GM19193 (cell line): Measurements from ENCODE around the gene ZNF24.

Experiments
- POLR2A ChIP-seq: IDR thresholded peaks from 4 replicates; pipeline ENCODE4 v1.6.1; 2011; ENCODE audit not compliant: insufficient read depth, insufficient read length; ENCODE audit errors: extremely low read depth

Gene ZNF24

GRCh38 chr18:35334821-35335220, 9.4 kb downstream of the ZNF24 start:
- TF ChIP-seq POLR2A, result no peak

- no peak for TF ChIP-seq POLR2A
Observed at GRCh38 chr18:35334212-35334611, 10.0 kb downstream of the ZNF24 start.

GRCh38 chr18:35331367-35332087, 12.7 kb downstream of the ZNF24 start:
- TF ChIP-seq POLR2A, result no peak

- TF ChIP-seq POLR2A, result no peak
Observed at GRCh38 chr18:35328868-35329267, 15.4 kb downstream of the ZNF24 start.

GRCh38 chr18:35326695-35327387, 17.4 kb downstream of the ZNF24 start:
- TF ChIP-seq POLR2A, result no peak

- no peak for TF ChIP-seq POLR2A
Observed at GRCh38 chr18:35324926-35325655, 19.1 kb downstream of the ZNF24 start.

- no peak for TF ChIP-seq POLR2A
Observed at GRCh38 chr18:35322486-35323458, 21.4 kb downstream of the ZNF24 start.

GRCh38 chr18:35311496-35311895, 32.7 kb downstream of the ZNF24 start:
- no peak for TF ChIP-seq POLR2A

- TF ChIP-seq POLR2A, result no peak
Observed at GRCh38 chr18:35306588-35307250, 37.5 kb downstream of the ZNF24 start.

- TF ChIP-seq POLR2A, result no peak
Observed at GRCh38 chr18:35303610-35304009, 40.6 kb downstream of the ZNF24 start.

GRCh38 chr18:35296060-35296459, 48.2 kb downstream of the ZNF24 start:
- TF ChIP-seq POLR2A, result no peak

GRCh38 chr18:35291166-35291565, 53.1 kb downstream of the ZNF24 start:
- no peak for TF ChIP-seq POLR2A

GRCh38 chr18:35290094-35290735, 54.0 kb downstream of the ZNF24 start, which contains the start of gene ZSCAN30:
ZSCAN30 (minus strand) TSS chr18:35290229; CDS start chr18:35264352, 25,877 bp downstream.
- TF ChIP-seq POLR2A, result peak; percentile 94
